DMS114 treated with DMSO at 0.1 percent for 48 hours (cell line): ENCODE measurements around the gene S100B.
"Not testable (repeated sequence)": the region's sequence is repeated elsewhere in the genome, so short reads cannot be mapped to it uniquely, and the experiment has no call there.

ENCODE experiments used
- DNase-seq: peaks from one replicate; lab custom pipeline; 2025; ENCODE audit not compliant: unreplicated experiment; lab: John Stamatoyannopoulos, UW

S100B gene

GRCh38 chr21:46604329-46604974 lies 430 bp downstream of the S100B start:
- DNase-seq, result no peak

- DNase-seq, result no peak
Measured at GRCh38 chr21:46603228-46603627, 1.7 kb downstream of the S100B start.

- no peak for DNase-seq
Measured at GRCh38 chr21:46600978-46601377, 3.9 kb downstream of the S100B start.

- DNase-seq, result no peak
Measured at GRCh38 chr21:46600305-46600704, 4.6 kb downstream of the S100B start.

GRCh38 chr21:46598581-46599572 lies 6.0 kb downstream of the S100B start:
- no peak for DNase-seq

GRCh38 chr21:46597896-46598343 lies 7.0 kb downstream of the S100B start:
- no peak for DNase-seq

GRCh38 chr21:46597031-46597430 lies 7.9 kb downstream of the S100B start:
- no peak for DNase-seq

GRCh38 chr21:46596201-46596600 lies 8.7 kb downstream of the S100B start:
- DNase-seq, result no peak

GRCh38 chr21:46594276-46594675 lies 10.6 kb downstream of the S100B start:
- no peak for DNase-seq

- DNase-seq, result no peak
Measured at GRCh38 chr21:46585191-46585953, 19.5 kb downstream of the S100B start.

- no peak for DNase-seq
Measured at GRCh38 chr21:46581780-46582307, 23.0 kb downstream of the S100B start.

- not testable (repeated sequence) for DNase-seq
Measured at GRCh38 chr21:46579394-46579793, 25.5 kb downstream of the S100B start.

GRCh38 chr21:46577786-46578185 lies 27.1 kb downstream of the S100B start:
- DNase-seq, result not testable (repeated sequence)

- no peak for DNase-seq
Measured at GRCh38 chr21:46572850-46573249, 32.0 kb downstream of the S100B start.

GRCh38 chr21:46570631-46571030 lies 34.3 kb downstream of the S100B start:
- no peak for DNase-seq

GRCh38 chr21:46570119-46570518 lies 34.8 kb downstream of the S100B start:
- DNase-seq, result no peak

GRCh38 chr21:46569081-46569480 lies 35.8 kb downstream of the S100B start:
- no peak for DNase-seq

- DNase-seq, result no peak
Measured at GRCh38 chr21:46568562-46568961, 36.3 kb downstream of the S100B start.

GRCh38 chr21:46567348-46567747 lies 37.5 kb downstream of the S100B start:
- no peak for DNase-seq

GRCh38 chr21:46564391-46564790 lies 40.5 kb downstream of the S100B start:
- DNase-seq, result no peak

GRCh38 chr21:46562964-46563607 lies 41.8 kb downstream of the S100B start:
- no peak for DNase-seq
